NCI-H1105 treated with DMSO at 0.1 percent for 48 hours (cell line): ENCODE data around the gene CHAC1.
A peak's percentile ranks its signal among the peaks of the same experiment; 100 is the strongest.
"Not testable (repeated sequence)": the region's sequence is repeated elsewhere in the genome, so short reads cannot be mapped to it uniquely, and the experiment has no call there.

Source experiments
- DNase-seq: peaks from one replicate; lab custom pipeline; 2025; lab: John Stamatoyannopoulos, UW

Gene CHAC1

GRCh38 chr15:40937762-40938535 is 15.3 kb upstream of the CHAC1 start:
- DNase-seq, result no peak

- no peak for DNase-seq
These were observed 14.8 kb upstream of the CHAC1 start for GRCh38 chr15:40938536-40938870.

- DNase-seq, result no peak
These were observed 12.9 kb upstream of the CHAC1 start for GRCh38 chr15:40940296-40940801.

- DNase-seq, result no peak
These were observed 12.2 kb upstream of the CHAC1 start for GRCh38 chr15:40941068-40941527.

GRCh38 chr15:40941528-40942336 is 11.5 kb upstream of the CHAC1 start:
- DNase-seq, result peak; percentile 61

- no peak for DNase-seq
These were observed 10.9 kb upstream of the CHAC1 start for GRCh38 chr15:40942337-40942854.

- DNase-seq, result no peak
These were observed 10.4 kb upstream of the CHAC1 start for GRCh38 chr15:40942878-40943277.

GRCh38 chr15:40943764-40944365 is 9.4 kb upstream of the CHAC1 start:
- no peak for DNase-seq

GRCh38 chr15:40944510-40945296 is 8.6 kb upstream of the CHAC1 start:
- no peak for DNase-seq

GRCh38 chr15:40948706-40949473 is 4.4 kb upstream of the CHAC1 start:
- no peak for DNase-seq

- no peak for DNase-seq
These were observed 3.5 kb upstream of the CHAC1 start for GRCh38 chr15:40949756-40950207.

GRCh38 chr15:40951764-40952163 is 1.5 kb upstream of the CHAC1 start:
- no peak for DNase-seq

GRCh38 chr15:40952301-40952900 is 870 bp upstream of the CHAC1 start:
- DNase-seq, result no peak

GRCh38 chr15:40953713-40954074 is 423 bp downstream of the CHAC1 start:
- DNase-seq, result no peak

- DNase-seq, result not testable (repeated sequence)
These were observed 1.0 kb downstream of the CHAC1 start for GRCh38 chr15:40954158-40954848.

GRCh38 chr15:40955141-40955903 is 2.1 kb downstream of the CHAC1 start:
- no peak for DNase-seq

GRCh38 chr15:40955930-40956540 is 2.8 kb downstream of the CHAC1 start:
- DNase-seq, result no peak

GRCh38 chr15:40956541-40956982 is 3.3 kb downstream of the CHAC1 start:
- DNase-seq, result no peak
